Measurements from ENCODE around the gene SMURF1.

DNA sequence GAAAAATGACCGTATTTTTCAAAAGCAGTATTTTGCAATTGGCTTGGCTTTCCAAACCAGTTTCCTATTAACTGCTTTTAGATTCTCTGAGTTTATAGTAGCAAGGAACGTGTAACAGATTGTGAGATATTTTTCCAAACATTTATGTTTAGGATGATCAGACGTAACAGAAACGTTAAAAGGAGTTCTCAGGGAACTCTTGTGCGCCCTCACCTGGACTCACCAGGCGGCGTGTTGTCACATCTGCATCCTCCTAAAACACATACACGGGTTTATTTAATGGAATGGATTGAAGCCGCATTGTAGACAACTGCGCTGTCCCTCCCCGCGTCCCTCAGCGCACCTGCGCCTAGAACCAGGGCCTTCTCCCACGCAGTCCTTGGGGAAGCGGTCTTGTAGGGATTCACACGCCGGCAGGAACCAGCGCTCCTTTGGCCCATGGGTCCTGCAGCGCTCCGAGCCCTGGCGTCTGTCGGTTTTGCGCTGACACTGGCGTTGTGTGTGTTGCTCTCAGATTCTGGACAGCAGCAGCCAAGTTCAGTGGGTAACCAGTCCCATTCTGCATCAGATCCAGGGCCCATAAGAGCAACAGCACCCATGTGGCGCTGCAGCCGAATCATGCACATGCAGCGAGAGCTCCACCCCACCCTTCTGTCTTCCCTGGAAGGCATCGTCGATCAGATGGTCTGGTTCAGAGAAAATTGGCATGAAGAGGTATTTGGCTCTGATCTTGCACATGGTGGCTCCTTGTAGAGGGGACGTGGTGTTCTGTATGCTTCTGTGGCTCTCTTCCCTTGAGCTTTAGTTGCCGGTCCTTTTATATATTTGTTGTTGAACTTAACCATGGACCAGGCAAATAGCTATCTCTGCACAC, 150.6 kb downstream of the SMURF1 start:
- TF ChIP-seq, protein P1, sequence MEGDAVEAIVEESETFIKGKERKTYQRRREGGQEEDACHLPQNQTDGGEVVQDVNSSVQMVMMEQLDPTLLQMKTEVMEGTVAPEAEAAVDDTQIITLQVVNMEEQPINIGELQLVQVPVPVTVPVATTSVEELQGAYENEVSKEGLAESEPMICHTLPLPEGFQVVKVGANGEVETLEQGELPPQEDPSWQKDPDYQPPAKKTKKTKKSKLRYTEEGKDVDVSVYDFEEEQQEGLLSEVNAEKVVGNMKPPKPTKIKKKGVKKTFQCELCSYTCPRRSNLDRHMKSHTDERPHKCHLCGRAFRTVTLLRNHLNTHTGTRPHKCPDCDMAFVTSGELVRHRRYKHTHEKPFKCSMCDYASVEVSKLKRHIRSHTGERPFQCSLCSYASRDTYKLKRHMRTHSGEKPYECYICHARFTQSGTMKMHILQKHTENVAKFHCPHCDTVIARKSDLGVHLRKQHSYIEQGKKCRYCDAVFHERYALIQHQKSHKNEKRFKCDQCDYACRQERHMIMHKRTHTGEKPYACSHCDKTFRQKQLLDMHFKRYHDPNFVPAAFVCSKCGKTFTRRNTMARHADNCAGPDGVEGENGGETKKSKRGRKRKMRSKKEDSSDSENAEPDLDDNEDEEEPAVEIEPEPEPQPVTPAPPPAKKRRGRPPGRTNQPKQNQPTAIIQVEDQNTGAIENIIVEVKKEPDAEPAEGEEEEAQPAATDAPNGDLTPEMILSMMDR (IDR thresholded peaks at IDR 0.05): no peak
- TF ChIP-seq EP300 (IDR thresholded peaks at IDR 0.05): no peak
- TF ChIP-seq POLR2A (IDR thresholded peaks at IDR 0.05): no peak
